HG02885 (cell line): ENCODE measurements around the gene UBL7.

Experiments used
- ATAC-seq: cut with Tn5 transposase; IDR thresholded peaks from one replicate; pipeline ENCODE4 v1.9.1; 2021; ENCODE audit warnings: mild to moderate bottlenecking; ENCODE audit not compliant: unreplicated experiment, poor library complexity

UBL7 gene

DNA sequence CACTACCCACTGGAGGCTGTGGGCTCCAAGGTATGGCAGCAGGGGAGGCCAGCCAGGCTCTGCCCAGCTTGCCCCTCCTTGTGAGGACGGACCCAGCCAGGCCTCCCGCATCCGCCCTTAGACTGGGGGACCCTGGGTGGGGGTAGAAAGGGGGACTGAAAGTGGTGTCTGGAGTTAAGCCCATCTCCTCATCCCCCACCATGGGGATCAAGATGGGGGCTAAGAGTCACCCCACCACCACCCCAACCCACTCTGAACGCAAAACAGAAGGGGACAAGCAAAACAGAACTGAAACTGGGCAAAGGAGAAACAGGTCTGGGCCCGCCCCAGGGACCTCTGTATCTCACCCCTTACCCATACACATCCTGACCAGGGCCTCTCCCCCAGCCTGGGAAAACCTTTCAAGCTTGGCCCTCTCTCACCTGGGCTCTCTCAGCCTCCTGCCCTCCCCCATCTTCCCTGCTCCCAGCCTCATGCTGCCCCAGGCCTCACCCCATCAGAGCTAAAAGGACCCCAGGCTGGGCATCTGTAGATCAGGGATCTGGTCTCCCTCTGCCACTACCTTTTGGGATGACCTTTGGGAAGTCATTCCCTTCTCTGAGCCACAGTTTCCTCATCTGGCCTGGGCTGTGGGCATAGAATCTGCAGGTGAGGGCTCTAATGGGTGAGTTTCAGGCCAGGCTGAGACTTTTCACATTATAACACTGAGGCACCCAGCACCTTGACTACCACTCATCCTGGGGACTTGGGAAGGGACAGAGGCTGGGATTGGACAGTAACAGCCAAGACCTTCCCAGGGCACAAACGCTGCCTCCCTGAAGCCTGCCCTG, 63.5 kb downstream of the UBL7 start:
- no peak for ATAC-seq

DNA sequence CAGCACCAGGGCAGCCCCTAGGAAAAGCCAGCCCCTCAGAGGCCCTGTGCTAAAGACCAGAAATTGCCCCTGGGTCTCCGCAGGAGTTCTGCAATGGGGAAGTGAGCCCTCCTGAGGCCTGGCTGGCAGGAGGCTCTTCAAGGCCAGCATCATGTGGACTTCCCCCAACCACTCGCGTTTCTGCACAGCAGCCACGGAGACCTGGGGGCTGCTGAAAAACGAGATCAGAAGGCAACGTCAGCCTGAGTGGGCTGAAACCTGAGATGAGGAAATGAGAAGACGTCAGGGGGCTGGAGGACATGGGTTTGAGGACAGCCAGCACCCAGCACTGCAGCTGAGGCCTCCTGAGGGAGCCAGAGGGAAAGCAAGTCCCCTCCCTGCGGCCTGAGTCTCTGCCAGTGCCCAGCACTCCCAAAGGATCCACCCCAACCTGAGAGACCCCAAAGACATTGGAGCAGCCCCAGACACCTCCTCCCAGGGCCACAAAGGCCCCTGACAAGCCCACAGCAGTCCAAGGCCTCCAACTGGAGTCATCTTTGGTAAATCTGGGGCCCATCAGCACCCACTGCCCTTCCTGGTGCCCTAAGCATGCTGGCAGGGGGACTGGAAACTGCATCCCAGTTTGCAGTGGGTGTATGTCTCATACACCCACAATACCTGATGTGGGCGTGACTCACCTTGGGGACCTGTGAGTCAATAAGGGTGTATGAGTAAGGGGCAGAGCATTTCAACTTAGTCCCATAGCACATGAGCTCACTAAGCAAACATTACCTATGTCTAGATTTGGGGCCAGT, 64.3 kb downstream of the UBL7 start:
- ATAC-seq = peak; percentile 35

DNA sequence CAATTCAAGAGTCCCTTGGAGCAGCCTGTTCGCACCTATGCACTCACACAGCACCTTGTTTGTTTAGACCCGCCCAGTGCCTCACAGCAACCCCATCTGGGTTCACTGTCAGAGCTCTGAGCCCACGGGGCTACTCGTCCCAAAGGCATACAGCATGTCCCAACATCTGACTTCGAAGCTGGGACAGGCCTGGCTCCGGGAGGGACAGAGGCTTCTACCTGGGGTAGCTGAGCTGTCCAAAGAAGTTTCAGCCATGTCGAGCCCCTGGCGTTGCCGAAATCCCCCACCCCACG, 64.9 kb downstream of the UBL7 start:
- no peak for ATAC-seq
